Upper lobe of left lung (tissue), 4 donors: ENCODE measurements around the gene KAZN.

Experiments
- EP300 ChIP-seq, 4 donors: sonication (generic); formaldehyde crosslinking; IDR thresholded peaks; one replicate each; pipeline ENCODE4 v1.5.1; 2017; ENCODE audit warnings: antibody characterized with exemption in 4 of 4, control low read depth in 2 of 4
- POLR2A ChIP-seq, 4 donors: fragments of 450-650 bp; IDR thresholded peaks; one replicate each; pipeline ENCODE4 v1.5.1; 2016 to 2017; ENCODE audit warnings: antibody characterized with exemption in 4 of 4, mild to moderate bottlenecking in 2 of 4
- POLR2AphosphoS5 ChIP-seq, 2 donors: sonication (generic); formaldehyde crosslinking; IDR thresholded peaks; one replicate each; pipeline ENCODE4 v1.5.1; 2017; ENCODE audit warnings: antibody characterized with exemption in 2 of 2
- TF ChIP-seq, protein P1 (sequence below), 6 experiments: fragments of 450-650 bp in 4 of 6; fragments of 200-600 bp in 2 of 6; sonication (generic) in 2 of 6; IDR thresholded peaks; one replicate each; pipeline ENCODE4 v1.5.1; 2016 to 2019; ENCODE audit warnings: antibody characterized with exemption in 6 of 6

DNA sequence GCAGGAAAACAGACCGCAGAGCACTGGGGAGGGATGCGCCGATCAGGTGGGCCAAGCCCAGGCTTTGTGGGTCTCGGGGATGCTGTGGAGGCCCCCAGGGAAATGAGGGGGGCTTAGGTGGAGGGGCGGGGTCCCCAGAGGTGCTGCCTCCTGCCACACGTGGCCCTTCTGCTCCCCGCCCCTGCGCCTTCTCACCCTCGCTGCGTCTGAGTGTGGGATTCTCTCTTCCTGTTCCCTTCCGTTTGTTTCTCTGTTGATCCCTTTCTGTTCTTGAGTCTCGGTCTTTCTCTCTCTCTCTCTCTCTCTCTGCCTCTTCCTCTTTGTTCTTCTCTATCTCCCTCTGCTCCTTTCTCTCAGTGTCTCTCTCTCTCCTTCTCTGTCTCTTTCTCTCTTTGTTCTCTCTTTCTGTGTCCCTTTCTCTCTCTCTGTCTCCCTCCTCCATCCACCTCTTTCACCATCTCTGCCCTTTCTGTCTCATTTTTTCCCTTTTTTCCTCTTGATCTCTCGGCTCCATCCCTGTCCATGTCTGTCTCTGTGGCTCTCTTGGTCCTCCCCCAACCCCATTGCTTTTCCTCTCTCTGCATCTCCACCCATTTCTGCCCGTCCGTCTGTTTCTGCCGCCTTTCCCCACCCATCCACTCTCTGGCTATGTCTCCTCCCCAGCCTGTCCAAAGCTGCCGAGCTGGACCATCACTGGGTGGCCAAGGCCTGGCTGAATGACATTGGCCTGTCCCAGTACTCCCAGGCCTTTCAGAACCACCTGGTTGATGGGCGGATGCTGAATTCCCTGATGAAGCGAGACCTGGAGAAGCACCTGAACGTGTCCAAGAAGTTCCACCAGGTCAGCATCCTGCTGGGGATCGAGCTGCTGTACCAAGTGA, 502.6 kb downstream of the KAZN start:
- TF ChIP-seq, protein P1, sequence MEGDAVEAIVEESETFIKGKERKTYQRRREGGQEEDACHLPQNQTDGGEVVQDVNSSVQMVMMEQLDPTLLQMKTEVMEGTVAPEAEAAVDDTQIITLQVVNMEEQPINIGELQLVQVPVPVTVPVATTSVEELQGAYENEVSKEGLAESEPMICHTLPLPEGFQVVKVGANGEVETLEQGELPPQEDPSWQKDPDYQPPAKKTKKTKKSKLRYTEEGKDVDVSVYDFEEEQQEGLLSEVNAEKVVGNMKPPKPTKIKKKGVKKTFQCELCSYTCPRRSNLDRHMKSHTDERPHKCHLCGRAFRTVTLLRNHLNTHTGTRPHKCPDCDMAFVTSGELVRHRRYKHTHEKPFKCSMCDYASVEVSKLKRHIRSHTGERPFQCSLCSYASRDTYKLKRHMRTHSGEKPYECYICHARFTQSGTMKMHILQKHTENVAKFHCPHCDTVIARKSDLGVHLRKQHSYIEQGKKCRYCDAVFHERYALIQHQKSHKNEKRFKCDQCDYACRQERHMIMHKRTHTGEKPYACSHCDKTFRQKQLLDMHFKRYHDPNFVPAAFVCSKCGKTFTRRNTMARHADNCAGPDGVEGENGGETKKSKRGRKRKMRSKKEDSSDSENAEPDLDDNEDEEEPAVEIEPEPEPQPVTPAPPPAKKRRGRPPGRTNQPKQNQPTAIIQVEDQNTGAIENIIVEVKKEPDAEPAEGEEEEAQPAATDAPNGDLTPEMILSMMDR (IDR thresholded peaks at IDR 0.05): no peak
- TF ChIP-seq POLR2AphosphoS5 (IDR thresholded peaks at IDR 0.05): no peak
- TF ChIP-seq POLR2A (IDR thresholded peaks at IDR 0.05): no peak
- no peak for TF ChIP-seq EP300 (IDR thresholded peaks at IDR 0.05)
